SK-N-SH (cell line): ENCODE measurements around the gene AKTIP. TPM values are rescaled to one million over a fixed set of nuclear protein-coding genes. Genes with fewer than 3 reads are reported as not detected.

Experiments used
- CTCF ChIA-PET: fragments of 300-600, 350-600 bp; formaldehyde crosslinking; extraction: SDS; loops from one replicate; lab custom pipeline; 2021; lab: Yijun Ruan, JAX
- POLR2A ChIA-PET: fragments of 350-600 bp; sonication (Branson Sonifier 250); formaldehyde crosslinking; extraction: SDS; loops from one replicate; lab custom pipeline; 2020; ENCODE audit warnings: antibody characterized with exemption, inconsistent platforms; lab: Yijun Ruan, JAX
- DNase-seq: peaks from one replicate; pipeline ENCODE4 v3.0.0; 2012
- H2AFZ ChIP-seq: fragments of 200-600 bp; sonication (generic); 2 replicates; pipeline ENCODE4 v1.8.1; 2016; ENCODE audit warnings: antibody characterized with exemption, mild to moderate bottlenecking, low read depth
- H3F3A ChIP-seq: fragments of 200-600 bp; sonication (generic); replicated peaks from 2 replicates; pipeline ENCODE3; 2016; ENCODE audit warnings: antibody characterized with exemption, mild to moderate bottlenecking; ENCODE audit not compliant: insufficient read depth
- H3K27ac ChIP-seq, 2 experiments: fragments of 200-500 bp in 1 of 2; fragments of 200-600 bp in 1 of 2; sonication (Bioruptor generic) in 1 of 2; sonication (generic), shearing (Covaris generic) in 1 of 2; 2 replicates each; pipeline versions ENCODE4 v1.5.1 to v1.6.1; 2014 to 2016; ENCODE audit warnings: low read depth in 2 of 2, inconsistent platforms in 1 of 2, low read length in 1 of 2, mild to moderate bottlenecking in 1 of 2, mixed read lengths in 1 of 2
- H3K27me3 ChIP-seq: fragments of 200-600 bp; sonication (generic), shearing (Covaris generic); 2 replicates; pipeline ENCODE4 v1.6.1; 2016; ENCODE audit warnings: mixed run types; ENCODE audit not compliant: insufficient read depth
- H3K36me3 ChIP-seq, 2 experiments: fragments of 200-500 bp in 1 of 2; fragments of 200-600 bp in 1 of 2; sonication (Bioruptor generic) in 1 of 2; sonication (generic) in 1 of 2; replicated peaks in 1 of 2; 2 replicates each; pipeline versions ENCODE3 to v1.5.1; 2014 to 2016; ENCODE audit warnings: low read length in 1 of 2, mild to moderate bottlenecking in 1 of 2; ENCODE audit not compliant: insufficient read depth in 2 of 2, control insufficient read depth in 1 of 2
- H3K4me1 ChIP-seq, 2 experiments: fragments of 200-500 bp in 1 of 2; fragments of 200-600 bp in 1 of 2; sonication (Bioruptor generic) in 1 of 2; sonication (generic), shearing (Covaris generic) in 1 of 2; 2 replicates each; pipeline versions ENCODE4 v1.5.1 to v1.6.1; 2014 to 2016; ENCODE audit warnings: low read depth in 1 of 2, low read length in 1 of 2, mixed run types in 1 of 2; ENCODE audit not compliant: insufficient read depth in 2 of 2, control insufficient read depth in 1 of 2
- H3K4me2 ChIP-seq: fragments of 200-600 bp; sonication (generic), shearing (Covaris generic); 2 replicates; pipeline ENCODE4 v1.6.1; 2017; ENCODE audit warnings: mixed run types
- H3K4me3 ChIP-seq, 2 experiments: fragments of 200-500 bp in 1 of 2; fragments of 200-600 bp in 1 of 2; sonication (Bioruptor generic) in 1 of 2; sonication (generic), shearing (Covaris generic) in 1 of 2; 2 replicates each; pipeline versions ENCODE4 v1.5.1 to v1.8.1; 2014 to 2016; ENCODE audit warnings: low read depth in 2 of 2, inconsistent platforms in 1 of 2, low read length in 1 of 2, mild to moderate bottlenecking in 1 of 2, mixed read lengths in 1 of 2, moderate library complexity in 1 of 2
- H3K79me2 ChIP-seq: fragments of 200-600 bp; sonication (generic); 2 replicates; pipeline ENCODE4 v1.8.1; 2017; ENCODE audit warnings: mild to moderate bottlenecking; ENCODE audit not compliant: insufficient read depth
- H3K9ac ChIP-seq: fragments of 200-600 bp; sonication (generic); 2 replicates; pipeline ENCODE4 v1.6.1; 2017; ENCODE audit warnings: mixed run types
- H3K9me2 ChIP-seq: fragments of 200-600 bp; sonication (generic); 2 replicates; pipeline ENCODE4 v1.6.1; 2017; ENCODE audit warnings: mixed run types
- H3K9me3 ChIP-seq: fragments of 200-600 bp; sonication (generic); 2 replicates; pipeline ENCODE4 v1.6.1; 2017; ENCODE audit warnings: mixed run types, mild to moderate bottlenecking, moderate library complexity
- H4K20me1 ChIP-seq: fragments of 200-600 bp; sonication (generic); 2 replicates; pipeline ENCODE4 v1.6.1; 2017; ENCODE audit warnings: mild to moderate bottlenecking, mixed run types; ENCODE audit not compliant: insufficient read depth
- CTCF ChIP-seq: fragments of 200-600 bp; sonication (generic); IDR thresholded peaks from 2 replicates; pipeline ENCODE4 v1.6.1; 2017; ENCODE audit warnings: antibody characterized with exemption, mild to moderate bottlenecking, moderate library complexity
- FOSL2 ChIP-seq: IDR thresholded peaks from 2 replicates; pipeline ENCODE4 v1.4.0; 2012; ENCODE audit warnings: low read depth, mild to moderate bottlenecking, moderate library complexity, borderline replicate concordance
- FOXJ3 ChIP-seq: sonication (generic); formaldehyde crosslinking; IDR thresholded peaks from 2 replicates; pipeline ENCODE4 v1.5.1; 2020; ENCODE audit warnings: mild to moderate bottlenecking, missing genetic modification reagents
- FOXM1 ChIP-seq: IDR thresholded peaks from 2 replicates; pipeline ENCODE4 v1.4.0; 2012; ENCODE audit warnings: low read depth, mild to moderate bottlenecking
- GABPA ChIP-seq: IDR thresholded peaks from 2 replicates; pipeline ENCODE4 v1.4.0; 2012; ENCODE audit warnings: low read depth, mild to moderate bottlenecking
- GATA2 ChIP-seq: sonication (generic); formaldehyde crosslinking; IDR thresholded peaks from 2 replicates; pipeline ENCODE4 v1.5.0; 2020; ENCODE audit warnings: mild to moderate bottlenecking, missing genetic modification reagents
- JUND ChIP-seq: IDR thresholded peaks from 2 replicates; pipeline ENCODE4 v1.4.0; 2012
- MAX ChIP-seq: IDR thresholded peaks from 2 replicates; pipeline ENCODE4 v1.4.0; 2012; ENCODE audit warnings: low read depth
- NFIC ChIP-seq: IDR thresholded peaks from 2 replicates; pipeline ENCODE4 v1.4.0; 2012; ENCODE audit warnings: borderline replicate concordance
- PBX3 ChIP-seq: IDR thresholded peaks from 2 replicates; pipeline ENCODE4; 2012
- RAD21 ChIP-seq: IDR thresholded peaks from 2 replicates; pipeline ENCODE4 v1.6.1; 2012; ENCODE audit warnings: mild to moderate bottlenecking, low read length
- RCOR1 ChIP-seq: fragments of 150-350 bp; IDR thresholded peaks from 2 replicates; pipeline ENCODE4 v1.6.1; 2017; ENCODE audit warnings: antibody characterized with exemption, low read length
- RFX5 ChIP-seq: IDR thresholded peaks from 2 replicates; pipeline ENCODE4 v1.6.1; 2012; ENCODE audit warnings: mild to moderate bottlenecking, improper control_type of control experiment, low read length
- SMC3 ChIP-seq: IDR thresholded peaks from 2 replicates; pipeline ENCODE4 v1.6.1; 2012; ENCODE audit warnings: low read depth, low read length, improper control_type of control experiment
- TCF12 ChIP-seq: IDR thresholded peaks from 2 replicates; pipeline ENCODE4 v1.4.0; 2012
- YY1 ChIP-seq: IDR thresholded peaks from 2 replicates; pipeline ENCODE4 v1.4.0; 2012; ENCODE audit warnings: low read depth, mild to moderate bottlenecking
- WGBS: methylation state at CpG from one replicate; pipeline ENCODE4 v1.1.6; 2017; ENCODE audit warnings: low lambda C conversion rate; 5-methylcytosine and 5-hydroxymethylcytosine counted together
- polyA plus RNA-seq, 3 experiments: library from polyadenylated mRNA; depleted of rRNA; stranded (reverse); fragments of >200 nt; gene quantifications; 2 replicates each; pipeline ENCODE4 v1.2.3, GENCODE V29; 2012

Gene AKTIP
- polyA plus RNA-seq, 1 of the 3 experiments (the other 2 are of a cell fraction) = 21.0 TPM

GRCh38 chr16:53456625-53457024, 46.4 kb downstream of the AKTIP start:
- H3K9me2 ChIP-seq = no peaks in the 10 kb centered on the region
- WGBS = 92% methylated on average over 2 of the region's 2 CpGs
- DNase-seq = no peak
- no peak overlapping the region for H3K4me3 ChIP-seq
- no peaks in the 10 kb centered on the region; the same call in 1 of the 2 replicates for H3K79me2 ChIP-seq
- H3K9ac ChIP-seq = no peak overlapping the region
- H3K27me3 ChIP-seq = no peaks in the 10 kb centered on the region
- no peaks in the 10 kb centered on the region for H3K9me3 ChIP-seq
- no peak overlapping the region for H3K4me2 ChIP-seq
- H2AFZ ChIP-seq = no peak overlapping the region
- no peak overlapping the region for H3K27ac ChIP-seq
- H3K4me1 ChIP-seq = no peaks in the 10 kb centered on the region
- no peaks in the 10 kb centered on the region for H4K20me1 ChIP-seq
- POLR2A ChIA-PET = no interaction called here
- H3F3A ChIP-seq = no peaks in the 10 kb centered on the region
- CTCF ChIA-PET = no interaction called here
- peaks cover 61 to 71% of the 10 kb centered on the region in 2 experiments for H3K36me3 ChIP-seq
- TF ChIP-seq CTCF (no peak), FOSL2 (no peak), FOXJ3 (no peak), YY1 (no peak), GATA2 (CRISPR knock-in tag) (no peak), RCOR1 (no peak), RFX5 (no peak), FOXM1 (no peak), NFIC (no peak), MAX (no peak), GABPA (no peak), JUND (no peak)

- ChIA-PET CTCF (no interaction called here), POLR2A (no interaction called here)
- Histone ChIP-seq H4K20me1 (no peaks in the 10 kb centered on the region), H3K9me3 (no peaks in the 10 kb centered on the region), H3K27ac (no peak overlapping the region), H3K4me3 (no peak overlapping the region), H2AFZ (no peak overlapping the region), H3K27me3 (no peaks in the 10 kb centered on the region), H3K4me1 (no peaks in the 10 kb centered on the region), H3K36me3 (peaks cover 44 to 58% of the 10 kb centered on the region in 2 experiments), H3K9me2 (no peaks in the 10 kb centered on the region), H3K4me2 (no peak overlapping the region), H3K9ac (no peak overlapping the region), H3F3A (no peaks in the 10 kb centered on the region), H3K79me2 (no peaks in the 10 kb centered on the region; the same call in 1 of the 2 replicates)
- DNase-seq = no peak
- WGBS = 97% methylated on average over 5 of the region's 5 CpGs
- no peak for TF ChIP-seq CTCF
- no peak for TF ChIP-seq RFX5
- TF ChIP-seq PBX3 = no peak
- no peak for TF ChIP-seq SMC3
- TF ChIP-seq TCF12 = no peak
- no peak for TF ChIP-seq RAD21
Observed at GRCh38 chr16:53453928-53454327, 49.1 kb downstream of the AKTIP start.
